SK-N-SH treated with all-trans-retinoic acid at 6 μM for 48 hours (cell line): ENCODE measurements around the gene TMEM238.

Experiments
- ATAC-seq: fragments of 200-7000 bp; cut with Tn5 transposase; 3 replicates; pipeline ENCODE4 v1.9.1; 2020; ENCODE audit warnings: mild to moderate bottlenecking, moderate library complexity
- ARNTL ChIP-seq: fragments of 450-650 bp; formaldehyde crosslinking; IDR thresholded peaks from 2 replicates; pipeline ENCODE4 v1.5.0; 2020; ENCODE audit warnings: low read depth, mild to moderate bottlenecking, moderate library complexity, borderline replicate concordance
- BACH2 ChIP-seq: fragments of 250-450 bp; sonication (Bioruptor Pico); IDR thresholded peaks from 2 replicates; pipeline ENCODE4 v1.9.0; 2021; ENCODE audit warnings: mild to moderate bottlenecking, borderline replicate concordance
- CREB5 ChIP-seq: fragments of 250-450 bp; sonication (Bioruptor Pico); IDR thresholded peaks from 2 replicates; pipeline ENCODE4 v1.5.1; 2020; ENCODE audit warnings: low read depth, mild to moderate bottlenecking, moderate library complexity
- CSDC2 ChIP-seq: fragments of 250-450 bp; sonication (Bioruptor Pico); IDR thresholded peaks from 2 replicates; pipeline ENCODE4 v1.5.0; 2020; ENCODE audit warnings: mild to moderate bottlenecking, moderate library complexity
- CSRNP3 ChIP-seq: fragments of 250-450 bp; sonication (Bioruptor Pico); IDR thresholded peaks from 2 replicates; pipeline ENCODE4 v1.5.1; 2021; ENCODE audit warnings: mild to moderate bottlenecking, moderate library complexity
- ESRRG ChIP-seq: fragments of 250-450 bp; sonication (Bioruptor Pico); IDR thresholded peaks from 2 replicates; pipeline ENCODE4 v1.6.1; 2021; ENCODE audit warnings: mild to moderate bottlenecking
- GLIS3 ChIP-seq: fragments of 250-450 bp; sonication (Bioruptor Pico); IDR thresholded peaks from 2 replicates; pipeline ENCODE4 v1.5.0; 2020; ENCODE audit warnings: mild to moderate bottlenecking, moderate library complexity
- ISL1 ChIP-seq: fragments of 250-450 bp; sonication (Bioruptor Pico); IDR thresholded peaks from 2 replicates; pipeline ENCODE4 v2.1.2; 2022; ENCODE audit warnings: mild to moderate bottlenecking, moderate library complexity
- OSR1 ChIP-seq: fragments of 250-450 bp; sonication (Bioruptor Pico); IDR thresholded peaks from 2 replicates; pipeline ENCODE4 v1.8.0; 2022; ENCODE audit warnings: moderate library complexity, mild to moderate bottlenecking, inconsistent platforms
- PATZ1 ChIP-seq: fragments of 250-450 bp; sonication (Bioruptor Pico); IDR thresholded peaks from 2 replicates; pipeline ENCODE4 v1.8.0; 2020; ENCODE audit warnings: mild to moderate bottlenecking, moderate library complexity, borderline replicate concordance
- PPARA ChIP-seq: fragments of 250-450 bp; sonication (Bioruptor Pico); IDR thresholded peaks from 2 replicates; pipeline ENCODE4 v1.5.0; 2020; ENCODE audit warnings: mild to moderate bottlenecking, borderline replicate concordance
- RARB ChIP-seq: fragments of 250-450 bp; sonication (Bioruptor Pico); IDR thresholded peaks from 2 replicates; pipeline ENCODE4 v1.8.0; 2021; ENCODE audit warnings: mild to moderate bottlenecking, moderate library complexity
- TOX ChIP-seq: fragments of 250-450 bp; sonication (Bioruptor Pico); IDR thresholded peaks from 2 replicates; pipeline ENCODE4 v1.8.0; 2021; ENCODE audit warnings: mild to moderate bottlenecking, moderate library complexity, borderline replicate concordance
- TSHZ2 ChIP-seq: fragments of 250-450 bp; sonication (Bioruptor Pico); IDR thresholded peaks from 2 replicates; pipeline ENCODE4 v1.5.0; 2020; ENCODE audit warnings: mild to moderate bottlenecking, moderate library complexity
- ZC3H10 ChIP-seq: fragments of 250-450 bp; sonication (Bioruptor Pico); IDR thresholded peaks from 2 replicates; pipeline ENCODE4 v1.5.1; 2021; ENCODE audit warnings: mild to moderate bottlenecking, moderate library complexity
- ZFP3 ChIP-seq: fragments of 250-450 bp; sonication (Bioruptor Pico); IDR thresholded peaks from 2 replicates; pipeline ENCODE4 v1.5.0; 2020; ENCODE audit warnings: mild to moderate bottlenecking, moderate library complexity
- ZFP30 ChIP-seq: fragments of 450-650 bp; formaldehyde crosslinking; IDR thresholded peaks from 2 replicates; pipeline ENCODE4 v1.5.0; 2022; ENCODE audit warnings: mild to moderate bottlenecking, moderate library complexity
- ZNF565 ChIP-seq: fragments of 450-650 bp; formaldehyde crosslinking; conservative IDR thresholded peaks from 2 replicates; pipeline ENCODE4 v1.5.0; 2020; ENCODE audit warnings: low read depth, mild to moderate bottlenecking, moderate library complexity
- ZNF70 ChIP-seq: fragments of 450-650 bp; formaldehyde crosslinking; IDR thresholded peaks from 2 replicates; pipeline ENCODE4 v1.5.0; 2020; ENCODE audit warnings: mild to moderate bottlenecking, moderate library complexity
- ZNF8 ChIP-seq: fragments of 450-650 bp; formaldehyde crosslinking; IDR thresholded peaks from 2 replicates; pipeline ENCODE4 v1.5.0; 2020; ENCODE audit warnings: mild to moderate bottlenecking, moderate library complexity

The TMEM238 gene

GRCh38 chr19:55373993-55374757 is 9.9 kb downstream of the TMEM238 start:
- peak; percentile 4; the same call in 1 of the 3 replicates for ATAC-seq
- TF ChIP-seq GLIS3 (CRISPR knock-in tag) (no peak), ZFP3 (CRISPR knock-in tag) (no peak), ZC3H10 (CRISPR knock-in tag) (no peak), TOX (no peak)

GRCh38 chr19:55373306-55373992 is 10.6 kb downstream of the TMEM238 start:
- no peak for ATAC-seq
- TF ChIP-seq BACH2 (CRISPR knock-in tag) (no peak), CREB5 (CRISPR knock-in tag) (no peak), ESRRG (CRISPR knock-in tag) (no peak), ZFP30 (CRISPR knock-in tag) (no peak), ARNTL (CRISPR knock-in tag) (no peak), ZNF565 (CRISPR knock-in tag) (no peak), CSDC2 (CRISPR knock-in tag) (no peak), OSR1 (CRISPR knock-in tag) (no peak), CSRNP3 (no peak), ZNF70 (no peak), ZNF8 (CRISPR knock-in tag) (no peak)

GRCh38 chr19:55372316-55373081 is 11.6 kb downstream of the TMEM238 start:
- no peak for ATAC-seq
- TF ChIP-seq PATZ1 (CRISPR knock-in tag) (peak; percentile 75; the same call in 1 of the 2 replicates), PPARA (CRISPR knock-in tag) (no peak)

GRCh38 chr19:55370305-55370988 is 13.6 kb downstream of the TMEM238 start, which contains the start of gene IL11:
Gene IL11 (minus strand): TSS chr19:55370463. CDS start chr19:55370310, 153 bp downstream.
- peak; percentile 44 for ATAC-seq

More at GRCh38 chr19:55370305-55370988, 13.6 kb downstream of the TMEM238 start, which contains the start of gene IL11:
- TF ChIP-seq CSRNP3: no peak
- no peak for TF ChIP-seq PPARA (CRISPR knock-in tag)
- TF ChIP-seq ESRRG (CRISPR knock-in tag): no peak
- TF ChIP-seq RARB (CRISPR knock-in tag): no peak
- TF ChIP-seq ZC3H10 (CRISPR knock-in tag): no peak
- no peak for TF ChIP-seq TSHZ2 (CRISPR knock-in tag)
- TF ChIP-seq CSDC2 (CRISPR knock-in tag): no peak
- TF ChIP-seq ZFP3 (CRISPR knock-in tag): no peak
- TF ChIP-seq ARNTL (CRISPR knock-in tag): no peak
- TF ChIP-seq BACH2 (CRISPR knock-in tag): no peak
- no peak for TF ChIP-seq ISL1 (CRISPR knock-in tag)
- TF ChIP-seq OSR1 (CRISPR knock-in tag): no peak
